Measurements from ENCODE around the gene PPP3CB.

PPP3CB gene

GRCh38 chr10:73495884-73496674, at the start of gene PPP3CB:
PPP3CB (minus strand) TSS chr10:73496024; CDS start chr10:73495889, 135 bp downstream.
- DNase-seq, result peak; percentile 92 to 93

DNA sequence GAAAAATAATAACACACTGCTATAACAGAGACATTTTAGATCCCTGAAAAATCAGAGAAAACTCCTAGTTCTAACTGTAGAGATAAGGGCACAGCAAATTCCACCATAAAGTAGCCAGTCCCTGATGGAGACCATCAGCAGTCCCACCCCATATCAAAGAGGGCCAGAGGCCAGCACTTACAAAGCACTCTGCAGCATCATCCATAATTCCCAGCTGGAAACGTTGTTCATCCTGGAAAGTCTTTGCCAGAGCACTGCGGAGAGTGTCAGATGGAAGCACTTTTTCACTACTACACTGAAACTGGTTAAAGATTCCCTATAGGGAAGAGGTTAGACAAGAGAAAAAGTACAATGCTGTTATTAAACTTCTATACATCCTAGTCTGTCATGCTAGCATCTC, 49.5 kb upstream of the PPP3CB start:
- DNase-seq, result no peak

GRCh38 chr10:73537709-73538108, 41.9 kb upstream of the PPP3CB start:
- DNase-seq, result no peak

GRCh38 chr10:73537288-73537687, 41.5 kb upstream of the PPP3CB start:
- DNase-seq, result no peak

DNA sequence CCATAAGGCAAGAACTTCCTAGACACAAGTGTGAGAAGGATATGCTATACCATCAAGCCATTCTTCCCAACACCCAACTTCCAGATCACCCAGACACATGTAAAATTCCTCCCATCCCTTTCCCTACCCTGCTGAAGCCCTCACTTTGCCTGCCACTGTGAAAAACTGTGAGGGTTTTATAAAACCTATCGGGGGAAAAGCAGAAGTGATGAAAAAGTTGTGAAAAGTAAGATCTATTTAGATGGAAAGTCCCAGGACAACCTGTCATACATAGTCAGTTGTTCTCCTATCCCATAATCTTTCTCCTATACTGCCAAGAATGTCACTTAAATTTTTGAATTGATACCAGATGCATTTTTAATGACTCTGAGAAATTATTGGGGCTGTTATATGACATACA, 39.0 kb upstream of the PPP3CB start:
- DNase-seq, result no peak

GRCh38 chr10:73529089-73529832, 33.4 kb upstream of the PPP3CB start:
- peak; percentile 19 to 40 for DNase-seq

DNA sequence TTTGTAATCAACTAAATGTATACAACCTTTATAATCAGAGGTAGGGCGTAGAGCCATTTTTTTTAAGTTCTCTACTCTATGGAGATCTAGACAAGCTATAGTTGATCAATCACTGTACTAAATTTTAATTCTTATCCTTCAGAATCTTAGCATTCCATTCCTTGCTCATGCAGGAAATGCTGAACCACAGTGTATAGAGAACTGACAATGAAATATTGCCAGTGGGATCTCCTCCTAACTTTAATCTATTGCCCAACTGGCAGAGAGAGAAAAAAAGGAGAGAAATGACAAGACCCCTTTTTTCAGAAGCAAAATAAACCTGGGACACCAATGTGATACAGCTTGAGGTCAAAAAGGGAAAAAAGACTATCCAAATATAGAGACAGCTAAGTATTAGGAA, 26.4 kb upstream of the PPP3CB start:
- DNase-seq, result no peak

DNA sequence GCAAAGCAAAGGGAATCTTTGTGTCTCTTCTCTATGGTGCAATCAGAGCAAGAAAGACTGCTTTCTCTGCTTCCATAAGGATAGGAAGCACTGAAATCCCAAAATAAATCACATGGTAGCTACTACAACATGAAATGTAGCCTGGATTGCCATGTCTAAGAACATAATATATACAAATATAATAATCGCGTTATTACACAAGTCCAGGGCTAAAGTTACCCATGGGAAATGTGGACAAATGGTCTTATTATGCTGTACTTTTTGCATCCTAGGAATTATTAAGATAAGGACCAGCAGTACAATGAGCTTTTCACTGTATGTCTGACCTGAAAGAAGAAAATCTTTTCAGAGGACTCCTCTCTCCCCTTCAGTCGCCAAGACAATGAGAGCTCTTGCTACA, 23.5 kb upstream of the PPP3CB start:
- DNase-seq, result no peak

DNA sequence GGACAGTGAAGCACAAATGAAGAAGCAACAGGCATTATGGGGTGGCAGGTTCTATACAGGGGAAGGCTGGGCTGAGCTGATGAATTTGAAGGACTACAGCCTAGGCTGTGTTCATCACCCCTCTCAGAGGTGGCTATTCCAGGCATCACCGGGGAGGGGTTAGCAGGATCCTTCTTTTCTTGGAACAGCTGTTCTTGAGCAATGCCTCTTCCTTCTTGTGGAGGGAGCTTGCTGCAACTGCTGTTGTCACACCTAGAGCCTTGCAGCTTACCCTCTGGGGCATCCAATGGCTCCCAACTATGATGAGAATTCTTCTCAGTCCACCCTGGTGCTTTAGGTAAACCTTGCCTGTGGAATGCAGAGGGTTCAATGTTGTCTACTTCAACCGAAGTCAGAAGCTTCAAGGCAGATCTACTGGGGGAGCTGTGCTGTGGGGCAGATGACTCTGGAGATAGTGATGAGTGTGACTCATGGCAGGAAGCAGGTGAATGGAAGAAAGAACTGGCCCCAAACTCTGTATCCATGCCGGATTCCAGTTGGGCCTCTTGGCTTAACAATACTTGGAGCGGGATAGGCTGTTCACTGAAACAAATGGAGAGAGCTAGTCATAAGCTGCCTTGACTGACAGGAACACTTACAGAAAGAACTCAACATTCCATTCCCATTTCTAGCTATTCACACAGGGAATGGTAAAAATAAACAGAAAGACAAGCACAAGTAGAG, 21.5 kb upstream of the PPP3CB start:
- no peak for DNase-seq

GRCh38 chr10:73512207-73512743, 16.5 kb upstream of the PPP3CB start:
- DNase-seq, result no peak

- no peak for DNase-seq
Observed at GRCh38 chr10:73509695-73510094, 13.9 kb upstream of the PPP3CB start.

- DNase-seq, result no peak
Observed at GRCh38 chr10:73506491-73506890, 10.7 kb upstream of the PPP3CB start.

GRCh38 chr10:73506074-73506473, 10.2 kb upstream of the PPP3CB start:
- DNase-seq, result no peak

DNA sequence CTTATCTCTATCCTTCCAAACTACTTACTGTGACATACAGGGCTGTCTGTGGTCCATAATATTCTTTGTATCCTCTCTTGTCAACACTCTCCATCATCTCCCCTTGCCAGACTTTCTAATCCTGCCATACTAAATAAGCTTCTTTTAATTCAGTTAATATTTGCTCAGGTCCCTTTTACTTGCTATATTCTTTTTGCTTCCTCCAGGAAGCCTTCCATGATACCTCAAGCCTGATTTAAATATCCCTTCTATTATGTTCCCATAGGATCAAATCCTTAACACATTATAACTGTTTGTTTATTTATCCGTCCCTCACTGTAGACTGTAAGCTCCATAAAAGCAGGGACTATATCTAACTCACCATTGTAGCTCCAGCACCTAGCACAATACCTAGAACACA, 7.2 kb upstream of the PPP3CB start:
- DNase-seq, result no peak

GRCh38 chr10:73501651-73502050, 5.8 kb upstream of the PPP3CB start:
- no peak for DNase-seq

DNA sequence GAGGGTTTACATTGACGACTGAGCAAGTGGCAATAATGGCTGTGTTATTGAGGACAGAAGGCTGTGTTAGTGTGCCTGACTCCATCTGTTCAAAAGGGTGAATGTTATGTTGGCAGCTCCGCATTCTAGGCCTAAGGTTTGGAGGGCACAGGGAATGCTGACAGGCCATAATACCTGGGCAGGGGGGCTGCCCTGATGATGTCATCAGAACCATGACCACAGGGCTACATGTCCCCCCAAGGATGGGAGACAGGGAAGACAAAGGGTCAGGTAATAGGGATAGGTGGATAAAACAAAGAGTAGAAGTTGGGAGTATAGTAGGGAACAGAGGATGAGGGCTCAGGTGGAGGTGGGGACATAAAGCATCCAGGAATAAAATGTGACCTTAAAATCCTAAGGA, 1.8 kb upstream of the PPP3CB start:
- no peak for DNase-seq

DNA sequence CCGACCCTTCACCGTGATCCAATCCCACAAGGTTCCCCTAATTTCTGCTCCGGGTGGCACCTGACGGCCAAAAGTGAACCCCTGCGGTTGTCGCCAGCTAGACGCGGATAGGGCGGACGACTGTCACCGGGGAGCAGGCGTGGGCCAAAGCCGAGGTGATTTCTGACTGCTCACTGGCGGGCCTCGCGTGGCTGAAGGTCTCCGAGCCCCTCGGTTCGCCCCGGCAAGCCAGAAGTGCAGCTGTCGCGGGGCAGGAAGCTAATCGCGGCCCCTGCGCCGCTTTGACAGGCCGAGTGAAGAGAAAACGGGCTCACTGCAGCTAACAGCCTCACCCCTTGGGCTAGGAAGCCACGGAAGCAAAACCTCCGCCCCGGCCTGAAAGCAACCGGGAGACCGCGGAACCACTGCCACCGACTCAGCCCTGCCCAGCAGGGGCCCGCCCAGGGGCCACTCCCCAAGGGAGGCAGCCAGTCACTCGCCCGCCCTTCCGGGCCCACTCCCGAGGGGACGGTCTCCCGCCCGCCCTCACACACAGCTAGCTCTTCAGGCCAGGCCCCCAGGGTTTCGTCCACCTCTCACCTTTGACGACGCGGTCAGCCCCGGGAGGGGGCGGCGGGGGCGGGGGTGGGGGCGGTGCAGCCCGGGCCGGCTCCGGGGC, 469 bp downstream of the PPP3CB start:
- DNase-seq, result peak; percentile 86 to 91

DNA sequence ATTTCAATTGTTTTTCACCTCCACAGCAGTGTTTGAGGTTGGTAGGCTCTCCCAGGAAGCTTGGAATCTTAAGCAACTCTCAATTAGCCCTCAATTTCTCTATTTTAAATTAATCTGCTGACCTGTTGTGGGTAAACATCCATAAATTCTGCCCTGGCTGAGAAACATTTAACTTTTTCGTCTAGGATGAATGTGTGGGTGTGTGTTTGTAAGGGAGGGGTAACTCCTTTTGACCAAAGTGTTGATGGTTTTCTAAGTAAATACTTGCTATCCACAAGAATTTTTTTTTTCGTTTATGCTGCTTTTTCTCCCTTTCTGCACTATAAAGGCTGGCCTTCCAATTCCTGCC, 973 bp downstream of the PPP3CB start:
- no peak for DNase-seq

- DNase-seq, result no peak
Observed at GRCh38 chr10:73494213-73494612, 1.6 kb downstream of the PPP3CB start.

DNA sequence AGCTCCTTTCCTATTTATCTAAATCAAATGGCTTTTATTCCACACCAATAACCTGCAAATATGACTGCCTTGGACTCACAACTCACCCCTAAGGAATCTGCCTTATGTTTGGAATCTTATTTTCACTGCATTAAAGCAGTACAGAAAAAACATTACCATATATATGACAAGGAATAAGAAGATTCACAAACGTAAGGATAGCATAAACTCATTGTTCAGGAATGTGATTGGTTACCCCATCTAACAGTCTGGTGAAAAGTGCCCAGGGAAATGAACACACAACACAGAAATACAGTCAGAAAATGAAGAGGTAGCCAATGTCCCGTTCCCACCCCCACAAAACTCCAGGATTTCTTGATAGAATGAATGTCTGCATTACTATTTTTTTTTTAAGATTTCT, 2.0 kb downstream of the PPP3CB start:
- no peak for DNase-seq

DNA sequence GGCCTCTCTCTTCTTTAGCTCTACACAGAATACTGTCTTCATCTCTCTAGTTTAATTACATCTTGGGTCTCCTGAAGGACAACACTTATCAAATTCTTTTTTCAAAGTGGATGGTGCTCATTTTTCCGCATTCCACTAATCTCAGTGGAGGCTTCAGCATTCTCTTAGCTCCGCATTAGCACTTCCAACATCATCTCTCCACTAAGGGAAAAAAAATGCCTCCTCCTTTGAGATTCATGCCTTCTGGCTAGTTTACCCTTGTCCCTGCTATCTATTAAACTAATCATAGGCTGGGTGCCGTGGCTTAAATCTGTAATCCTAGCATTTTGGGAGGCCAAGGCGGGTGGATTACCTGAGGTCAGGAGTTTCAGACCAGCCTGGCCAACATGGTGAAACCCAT, 9.2 kb downstream of the PPP3CB start:
- no peak for DNase-seq

DNA sequence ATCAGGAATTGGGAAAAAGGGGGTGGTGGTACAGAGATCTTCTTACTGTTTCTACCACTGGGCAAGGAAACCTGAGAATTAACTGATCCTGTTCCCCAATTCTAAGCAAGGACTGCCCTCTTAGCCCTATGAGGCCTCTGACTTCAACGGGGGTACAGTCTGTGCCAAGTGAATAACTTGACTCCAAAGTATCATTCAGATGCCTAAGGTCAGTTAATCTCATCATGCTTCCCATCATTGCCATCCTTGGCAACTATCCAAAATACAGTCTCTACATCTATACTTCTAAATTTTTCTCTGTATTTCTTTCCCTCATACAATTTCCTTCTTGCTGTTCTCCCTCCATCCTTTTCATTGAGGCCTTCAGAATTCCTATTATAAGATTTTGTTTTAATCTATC, 10.5 kb downstream of the PPP3CB start:
- DNase-seq, result no peak

DNA sequence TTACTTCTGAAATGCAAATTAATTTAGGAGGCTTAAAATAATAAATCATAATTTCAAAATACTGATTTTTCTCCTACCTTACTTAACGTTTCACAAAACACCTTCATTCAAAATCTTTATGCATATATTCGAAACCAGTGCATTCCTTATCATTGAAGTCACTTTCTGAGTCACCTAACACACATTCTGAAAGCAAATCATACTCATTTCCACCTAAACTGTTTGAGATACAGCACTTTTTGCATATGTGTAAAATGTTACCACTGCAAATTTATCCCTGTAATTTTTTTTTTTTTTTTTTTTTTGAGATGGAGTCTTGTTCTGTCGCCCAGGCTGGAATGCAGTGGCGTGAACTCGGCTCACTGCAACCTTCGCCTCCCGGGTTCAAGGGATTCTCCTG, 15.7 kb downstream of the PPP3CB start:
- DNase-seq, result no peak

Data from activated CD4-positive, alpha-beta T cell treated with anti-CD3 and anti-CD28 coated beads, Interleukin-2, amount 50 U/mL, for 48 hours (primary cell).